Lung (tissue), 12 donors: ENCODE data around the gene NEURL1B. TPM values are rescaled to one million over a fixed set of nuclear protein-coding genes. Genes with fewer than 3 reads are reported as not detected.

ENCODE experiments used
- ATAC-seq: fragments of 200-7000 bp; cut with Tn5 transposase; one replicate; pipeline ENCODE4 v1.9.1; 2020; ENCODE audit warnings: moderate number of reproducible peaks; ENCODE audit not compliant: insufficient read depth, low FRiP score
- DNase-seq, 3 donors: peaks; one replicate each; pipeline ENCODE4 v3.0.0-alpha.2; 2013 to 2017
- H3K27ac ChIP-seq, 2 donors: one replicate each; pipeline ENCODE4 v1.5.1; 2013; ENCODE audit warnings: mild to moderate bottlenecking in 2 of 2, moderate library complexity in 2 of 2, control low read depth in 1 of 2, inconsistent platforms in 1 of 2, low read depth in 1 of 2, low read length in 1 of 2
- H3K27me3 ChIP-seq, 3 donors: one replicate each; pipeline ENCODE4 v1.5.1; 2013; ENCODE audit warnings: low read length in 2 of 3; ENCODE audit not compliant: control insufficient read depth in 3 of 3, insufficient read depth in 3 of 3
- H3K36me3 ChIP-seq, 4 donors: one replicate each; pipeline ENCODE4 v1.5.1; 2013; ENCODE audit warnings: low read length in 4 of 4, mild to moderate bottlenecking in 1 of 4, moderate library complexity in 1 of 4; ENCODE audit not compliant: control insufficient read depth in 4 of 4, insufficient read depth in 4 of 4
- H3K4me1 ChIP-seq, 5 donors: one replicate each; pipeline ENCODE4 v1.5.1; 2013; ENCODE audit warnings: low read length in 5 of 5, mild to moderate bottlenecking in 2 of 5, moderate library complexity in 1 of 5; ENCODE audit not compliant: control insufficient read depth in 5 of 5, insufficient read depth in 5 of 5
- H3K4me3 ChIP-seq: one replicate; pipeline ENCODE4 v1.5.1; 2013; ENCODE audit warnings: mild to moderate bottlenecking, control low read depth, moderate library complexity
- H3K9ac ChIP-seq, 2 donors: one replicate each; pipeline ENCODE4 v1.5.1; 2013; ENCODE audit warnings: low read length in 2 of 2, control low read depth in 1 of 2; ENCODE audit not compliant: insufficient read depth in 1 of 2
- H3K9me3 ChIP-seq, 4 donors: one replicate each; pipeline ENCODE4 v1.5.1; 2013; ENCODE audit warnings: low read length in 3 of 4, mild to moderate bottlenecking in 1 of 4, moderate library complexity in 1 of 4; ENCODE audit not compliant: control insufficient read depth in 4 of 4, insufficient read depth in 3 of 4
- WGBS, 2 donors: extraction: QIAGEN DNeasy Blood & Tissue Kit; methylation state at CpG; one replicate each; pipeline ENCODE4 v1.1.7; 2013; 5-methylcytosine and 5-hydroxymethylcytosine counted together
- polyA plus RNA-seq, 2 donors: library from polyadenylated mRNA; stranded (reverse); fragments of 200-250 nt; gene quantifications; one replicate each; pipeline ENCODE4 v1.2.1, GENCODE V29; 2013
- total RNA-seq, 2 donors: library from RNA; depleted of rRNA in 1 of 2; stranded (reverse); fragments of >200 nt in 1 of 2; gene quantifications; one replicate each; pipeline ENCODE4 v1.2.1, GENCODE V29; 2014 to 2021
- TF ChIP-seq, protein P1 (sequence below): IDR thresholded peaks from 2 replicates; pipeline ENCODE4 v1.5.1; 2012; ENCODE audit warnings: mild to moderate bottlenecking; ENCODE audit errors: control extremely low read depth, extremely low read depth
- donor health status: control.
- donor health status: control.
- donor health status: Bipolar disorder and iron deficiency.
- donor health status: healthy.
- donor health status: DM: yes; HTN: yes; CAD: no.

NEURL1B gene
- total and polyA plus RNA-seq, 4 donors, result 5.1 to 26.4 (median 11.8) TPM

DNA sequence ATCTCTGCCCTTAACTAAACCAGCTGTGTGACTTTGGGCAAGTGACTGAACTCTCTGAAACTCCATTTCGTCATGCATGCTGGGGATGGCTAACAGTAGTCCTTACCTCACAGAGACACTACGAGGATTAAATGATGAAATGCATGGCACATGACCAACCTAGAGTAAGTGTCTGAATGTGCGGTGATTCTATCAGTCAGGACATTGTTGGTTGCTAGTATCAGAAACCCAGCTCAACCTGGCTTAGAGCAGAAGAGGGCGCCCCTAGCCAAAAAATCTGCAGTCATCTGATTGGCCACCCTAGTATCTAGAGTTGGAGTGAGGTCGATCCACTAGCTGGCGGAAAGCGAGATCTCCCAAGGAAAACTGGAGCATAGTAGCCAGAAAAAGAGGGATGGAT, 25.2 kb downstream of the NEURL1B start:
- DNase-seq (no peak), ATAC-seq (no peak)
- TF ChIP-seq, protein P1, sequence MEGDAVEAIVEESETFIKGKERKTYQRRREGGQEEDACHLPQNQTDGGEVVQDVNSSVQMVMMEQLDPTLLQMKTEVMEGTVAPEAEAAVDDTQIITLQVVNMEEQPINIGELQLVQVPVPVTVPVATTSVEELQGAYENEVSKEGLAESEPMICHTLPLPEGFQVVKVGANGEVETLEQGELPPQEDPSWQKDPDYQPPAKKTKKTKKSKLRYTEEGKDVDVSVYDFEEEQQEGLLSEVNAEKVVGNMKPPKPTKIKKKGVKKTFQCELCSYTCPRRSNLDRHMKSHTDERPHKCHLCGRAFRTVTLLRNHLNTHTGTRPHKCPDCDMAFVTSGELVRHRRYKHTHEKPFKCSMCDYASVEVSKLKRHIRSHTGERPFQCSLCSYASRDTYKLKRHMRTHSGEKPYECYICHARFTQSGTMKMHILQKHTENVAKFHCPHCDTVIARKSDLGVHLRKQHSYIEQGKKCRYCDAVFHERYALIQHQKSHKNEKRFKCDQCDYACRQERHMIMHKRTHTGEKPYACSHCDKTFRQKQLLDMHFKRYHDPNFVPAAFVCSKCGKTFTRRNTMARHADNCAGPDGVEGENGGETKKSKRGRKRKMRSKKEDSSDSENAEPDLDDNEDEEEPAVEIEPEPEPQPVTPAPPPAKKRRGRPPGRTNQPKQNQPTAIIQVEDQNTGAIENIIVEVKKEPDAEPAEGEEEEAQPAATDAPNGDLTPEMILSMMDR, result no peak
- H3K9me3 ChIP-seq, result no peaks in the 10 kb centered on the region
- 75 to 80% methylated on average over 7 of the region's 7 CpGs for WGBS, 2 donors
- peak overlapping the region in 1 of 2 donors; percentile 31 for H3K27ac ChIP-seq
- peaks cover 0 to 48% (median 17%) of the 10 kb centered on the region in 5 donors for H3K4me1 ChIP-seq
- H3K36me3 ChIP-seq, result peaks cover 0 to 9% (median 4%) of the 10 kb centered on the region in 4 donors
- no peak overlapping the region for H3K4me3 ChIP-seq
- no peaks in the 10 kb centered on the region for H3K27me3 ChIP-seq
- no peak overlapping the region for H3K9ac ChIP-seq

DNA sequence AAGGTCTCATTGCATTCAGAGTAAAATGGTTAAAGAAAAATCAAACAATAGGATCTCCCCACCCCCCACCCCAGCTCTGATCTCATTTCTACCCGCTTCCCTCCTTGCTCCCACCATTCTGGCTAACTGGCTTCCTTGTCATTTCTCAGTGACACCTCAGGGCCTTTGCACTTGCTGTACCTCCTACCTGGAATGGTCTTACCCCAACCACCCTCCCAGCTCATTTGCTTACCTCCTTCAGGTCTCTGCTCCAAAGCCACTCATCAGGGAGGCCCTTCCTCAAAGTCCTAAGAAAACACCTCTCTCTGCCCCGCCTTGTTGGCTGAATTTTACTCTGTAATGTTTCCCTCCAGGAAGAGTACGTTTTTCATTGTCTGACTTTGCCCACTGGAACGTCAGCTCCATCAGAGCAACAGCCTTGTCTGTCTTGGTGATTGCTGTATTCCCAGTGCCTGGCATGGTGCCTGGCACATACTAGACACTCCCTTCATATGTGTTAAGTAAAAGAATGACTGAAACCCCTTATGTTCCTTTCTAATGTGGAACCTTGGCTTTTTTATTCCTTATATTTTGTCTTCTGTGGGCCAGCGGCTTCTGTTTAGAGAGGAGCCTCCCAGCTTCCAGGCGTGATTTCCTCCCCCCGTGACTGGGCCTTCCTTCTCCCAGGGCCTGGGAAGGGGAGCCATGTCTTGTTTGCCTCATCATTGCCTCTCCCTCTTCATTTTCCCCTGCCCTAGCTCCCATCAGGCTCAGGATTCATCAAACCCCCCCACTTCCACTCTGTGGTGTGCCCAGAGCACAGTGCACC, 26.9 kb downstream of the NEURL1B start:
- Histone ChIP-seq H3K36me3 (peaks cover 0 to 9% (median 5%) of the 10 kb centered on the region in 4 donors), H3K4me1 (peaks cover 0 to 48% (median 15%) of the 10 kb centered on the region in 5 donors), H3K4me3 (no peak overlapping the region), H3K27me3 (no peaks in the 10 kb centered on the region), H3K27ac (peak overlapping the region in 1 of 2 donors; percentile 64), H3K9me3 (no peaks in the 10 kb centered on the region), H3K9ac (no peak overlapping the region)
- TF ChIP-seq, protein P1, result no peak
- ATAC-seq, result no peak
- 63 to 83% methylated on average over 7 of the region's 7 CpGs for WGBS, 2 donors
- peak in 1 of 3 donors; percentile 51 for DNase-seq

DNA sequence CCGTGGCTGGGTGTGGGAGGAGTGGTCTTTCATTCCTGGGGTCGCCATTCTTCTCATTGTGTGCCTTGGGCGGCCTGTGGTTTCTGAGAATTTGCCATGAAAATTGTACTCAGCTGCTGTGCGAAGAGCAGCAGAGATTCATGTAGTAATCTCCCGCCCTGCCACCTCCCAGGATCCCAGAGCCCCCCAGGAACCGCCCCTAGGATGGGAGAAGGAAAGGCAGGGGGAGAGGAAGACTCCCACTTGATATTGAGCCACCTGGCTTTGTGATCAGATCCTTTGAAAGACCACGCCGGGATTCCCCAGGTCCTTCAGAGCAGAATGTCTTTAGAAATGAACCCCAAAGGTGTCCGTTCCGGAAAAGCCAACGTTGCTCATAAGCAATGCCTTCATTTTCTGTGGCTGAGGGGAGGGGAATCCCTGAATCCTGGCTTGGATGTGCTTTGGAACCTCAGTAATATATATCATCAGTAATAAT, 27.6 kb downstream of the NEURL1B start:
- TF ChIP-seq, protein P1, result no peak
- no peaks in the 10 kb centered on the region for H3K27me3 ChIP-seq
- 72 to 79% methylated on average over 11 of the region's 11 CpGs for WGBS, 2 donors
- H3K4me3 ChIP-seq, result no peak overlapping the region
- H3K9me3 ChIP-seq, result no peaks in the 10 kb centered on the region
- H3K9ac ChIP-seq, result no peak overlapping the region
- H3K4me1 ChIP-seq, result peaks cover 0 to 45% (median 15%) of the 10 kb centered on the region in 5 donors
- peaks cover 0 to 9% (median 6%) of the 10 kb centered on the region in 4 donors for H3K36me3 ChIP-seq
- H3K27ac ChIP-seq, result peak overlapping the region in 1 of 2 donors; percentile 58
- ATAC-seq, result no peak
- DNase-seq, result no peak
